ENCODE measurements around the gene HCRTR1.

The HCRTR1 gene

DNA sequence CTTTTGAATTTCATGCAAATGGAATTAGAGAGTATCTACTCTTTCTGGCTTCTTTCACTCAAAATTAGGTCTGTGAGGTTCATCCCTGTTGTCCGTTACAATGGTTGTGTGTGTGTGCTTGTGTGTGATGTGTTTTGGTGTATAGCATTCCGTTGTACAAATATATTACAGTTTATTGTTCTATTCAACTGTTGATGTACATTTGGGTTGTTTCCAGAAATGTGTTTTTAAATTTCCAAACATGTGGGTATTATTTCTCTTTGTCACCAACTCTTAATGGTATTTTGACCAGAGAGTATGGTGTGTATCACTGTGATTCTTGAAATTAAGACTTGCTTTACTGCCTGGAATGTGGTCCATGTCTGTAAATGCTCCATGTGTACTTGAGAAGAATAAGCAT is 16.8 kb upstream of the HCRTR1 start:
- DNase-seq, result no peak

DNA sequence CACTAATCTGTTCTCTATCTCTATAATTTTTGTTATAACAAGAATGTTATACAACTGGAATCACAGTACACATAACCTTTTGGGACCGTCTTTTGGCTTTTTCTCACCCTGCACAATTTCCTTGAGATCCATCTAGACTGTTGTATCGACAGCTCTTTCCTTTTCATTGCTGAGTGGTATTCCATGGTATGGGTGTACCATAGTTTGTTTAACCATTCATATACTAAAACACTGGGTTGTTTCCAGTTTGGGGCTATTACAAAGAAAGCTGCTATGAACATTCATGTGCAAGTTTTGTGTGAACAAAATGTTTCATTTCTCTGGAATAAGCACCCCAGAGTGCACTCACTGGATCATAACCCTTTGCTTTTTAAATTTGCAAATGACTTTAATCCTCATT is 15.4 kb upstream of the HCRTR1 start:
- DNase-seq, result no peak

DNA sequence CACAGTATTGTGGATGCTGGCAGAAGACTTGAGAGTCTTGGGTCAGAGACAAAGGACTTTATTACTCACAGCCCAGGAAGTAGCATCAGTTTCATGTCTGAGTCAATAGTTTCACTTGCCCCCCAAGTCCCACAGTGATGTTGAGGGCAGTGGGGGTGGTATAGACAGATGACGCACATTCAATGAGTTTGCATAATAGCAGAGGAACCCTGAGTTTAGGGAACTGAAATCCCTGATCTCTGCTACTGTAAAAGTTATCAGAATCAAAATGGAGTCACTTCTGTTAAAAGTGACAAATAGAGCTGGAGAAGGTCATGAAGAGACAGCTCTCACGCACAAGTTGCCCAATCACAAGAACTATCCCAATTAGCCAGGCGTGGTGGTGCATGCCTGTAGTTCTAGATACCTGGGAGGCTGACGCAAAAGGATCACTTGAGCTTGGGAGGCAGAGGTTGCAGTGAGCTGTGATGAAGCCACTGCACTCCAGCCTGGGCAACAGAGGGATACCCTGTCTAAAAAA is 11.5 kb upstream of the HCRTR1 start:
- DNase-seq, result no peak

DNA sequence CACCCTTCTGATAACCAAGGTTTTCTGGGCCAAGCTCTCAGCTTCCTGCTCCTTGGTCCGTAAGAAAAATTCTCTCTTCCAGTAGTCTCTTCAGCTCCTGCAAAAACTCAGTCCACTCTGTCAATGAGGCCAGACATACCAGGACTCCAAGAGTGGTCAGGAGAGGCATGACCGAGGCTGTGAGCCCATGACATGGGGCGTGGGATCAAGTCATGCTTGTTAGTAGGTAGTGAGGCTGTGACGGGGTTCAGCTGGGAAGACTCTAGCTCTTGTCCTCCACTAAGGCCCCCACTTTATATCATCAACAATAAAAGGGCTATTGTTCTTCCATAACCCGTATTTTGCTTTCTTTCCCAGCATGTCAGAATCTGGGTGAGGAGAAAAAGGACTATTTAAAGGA is 10.1 kb upstream of the HCRTR1 start:
- no peak for DNase-seq

DNA sequence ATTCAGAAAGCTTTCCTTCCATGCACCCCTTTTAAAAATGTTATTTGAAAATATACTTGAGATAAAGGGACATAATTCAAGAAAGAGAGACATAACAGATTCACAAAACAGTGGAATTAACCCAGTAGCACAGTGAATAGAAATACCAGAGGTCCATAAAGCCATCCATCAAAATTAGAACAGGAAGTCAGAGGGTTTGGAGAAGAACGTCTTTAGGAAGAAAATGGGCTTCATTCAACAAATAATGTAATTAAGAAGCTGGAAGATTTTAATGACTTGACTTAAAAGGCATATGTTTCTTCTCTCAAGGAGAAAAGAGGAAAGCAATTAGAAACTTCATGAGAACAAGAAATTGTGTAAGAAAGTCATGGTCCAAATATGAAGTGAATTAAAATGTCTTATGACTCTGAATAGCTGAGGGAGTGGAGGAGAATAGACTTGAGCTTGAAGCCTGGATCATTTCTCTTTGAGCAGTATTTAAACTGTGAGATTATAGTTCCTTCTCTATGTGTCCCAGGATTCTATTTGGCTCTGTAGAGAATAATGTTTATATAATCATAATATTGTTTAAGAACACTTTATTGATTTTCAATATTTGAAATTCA is 7.9 kb upstream of the HCRTR1 start:
- no peak for DNase-seq

DNA sequence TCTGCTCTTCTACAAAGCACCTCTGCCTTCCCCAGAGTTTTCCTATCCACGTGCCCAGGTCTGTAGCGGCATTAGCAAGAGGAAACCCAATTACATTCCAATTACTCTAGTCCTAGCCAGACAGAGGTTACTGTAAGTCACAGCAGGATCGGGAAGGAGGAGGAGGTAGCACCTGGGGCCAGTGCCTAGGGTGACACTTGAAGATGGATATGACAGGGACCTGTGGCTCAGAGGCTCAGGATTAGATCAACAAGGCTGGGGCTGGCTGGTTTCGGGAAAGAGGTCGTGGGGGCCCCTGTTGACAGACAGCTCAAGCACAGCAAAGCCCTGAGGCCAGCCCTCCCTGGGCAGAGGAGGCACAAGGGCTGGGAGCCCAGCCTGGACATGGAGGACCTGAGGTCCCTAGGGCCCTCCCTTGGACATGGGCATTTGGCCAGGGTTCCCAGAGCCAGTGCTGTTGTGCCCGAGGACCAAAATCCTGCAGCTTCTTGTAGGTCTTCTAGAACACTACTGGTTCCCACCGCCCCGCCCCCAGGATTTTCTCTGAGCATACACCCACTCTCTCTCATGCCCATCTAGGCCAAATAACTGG is 3.0 kb upstream of the HCRTR1 start:
- DNase-seq, result no peak

DNA sequence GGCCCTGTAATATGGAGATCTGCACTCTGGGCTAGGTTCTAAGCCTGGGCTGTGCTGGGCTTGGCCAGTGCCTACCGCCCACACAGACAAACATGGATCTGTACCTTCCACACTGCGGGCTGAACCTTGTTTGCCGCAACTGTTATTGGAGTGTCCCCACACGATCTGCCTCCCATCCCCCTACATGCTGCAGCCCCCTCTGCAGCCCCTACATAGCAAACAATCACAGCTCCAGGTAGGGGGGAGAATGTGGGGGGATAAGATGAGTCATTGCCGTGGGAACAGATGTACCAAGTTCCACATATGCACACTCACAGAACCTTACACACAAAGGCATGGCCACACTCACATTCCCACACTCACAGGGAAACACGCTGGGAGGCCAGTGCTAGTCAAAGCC is 2.1 kb upstream of the HCRTR1 start:
- no peak for DNase-seq

DNA sequence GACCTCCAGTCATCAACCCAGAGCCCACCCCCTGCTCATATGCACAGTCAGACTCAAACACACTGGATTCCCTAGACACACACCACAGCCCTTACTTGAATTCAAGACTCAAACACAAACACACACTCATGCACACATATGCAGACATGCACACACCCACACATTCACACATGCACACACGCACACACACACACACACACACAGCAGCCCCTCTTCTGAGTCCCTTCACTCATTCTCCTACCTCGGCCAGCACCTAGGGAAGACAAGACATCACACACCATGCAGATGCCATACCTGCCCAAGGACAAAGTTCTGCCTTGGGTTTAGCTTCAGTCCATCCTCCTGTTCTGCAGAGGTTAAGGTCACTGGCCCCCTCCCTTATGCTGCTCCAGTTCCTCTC is 1.6 kb upstream of the HCRTR1 start:
- DNase-seq, result no peak

DNA sequence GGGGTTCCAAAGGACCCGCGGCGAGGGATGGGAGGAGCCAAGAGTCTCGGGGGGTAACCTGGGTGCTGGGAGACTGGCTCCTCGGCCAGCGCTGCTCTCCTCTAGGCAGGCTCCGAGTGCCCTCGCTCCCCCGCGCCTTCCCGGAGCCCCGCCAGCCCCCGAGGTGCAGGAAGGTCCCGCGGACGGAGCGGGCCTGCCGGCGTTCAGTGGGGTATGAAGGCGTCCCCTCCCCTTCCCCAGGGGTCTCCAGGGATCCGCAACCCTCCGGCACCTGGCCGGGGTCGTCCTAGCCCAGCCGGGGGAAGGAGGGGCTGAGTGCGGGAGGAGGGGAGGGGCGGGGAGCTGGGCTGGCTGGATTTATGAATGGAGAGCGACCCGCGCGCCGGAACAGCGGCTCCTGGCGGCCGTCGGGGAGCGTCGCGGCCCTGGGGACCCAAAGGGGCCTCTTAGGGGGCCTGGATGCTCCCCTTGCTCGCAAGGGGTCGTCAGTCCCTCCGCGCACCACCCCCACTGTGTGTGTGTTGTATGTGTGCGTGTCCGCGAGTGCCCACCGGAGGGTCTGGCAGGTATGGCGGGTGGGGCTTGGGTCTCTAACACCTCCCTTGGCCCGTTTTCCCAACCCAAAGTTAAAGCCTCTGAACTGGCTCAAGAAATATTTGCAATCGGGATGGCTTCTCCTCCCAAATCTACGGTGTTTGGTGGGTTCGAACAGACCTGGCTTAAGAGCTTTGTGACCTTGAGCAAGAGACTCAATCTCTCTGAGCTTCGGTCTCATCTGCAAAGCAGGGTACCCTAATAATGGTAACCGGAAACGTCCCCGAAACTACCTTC is 642 bp downstream of the HCRTR1 start:
- DNase-seq, result no peak

DNA sequence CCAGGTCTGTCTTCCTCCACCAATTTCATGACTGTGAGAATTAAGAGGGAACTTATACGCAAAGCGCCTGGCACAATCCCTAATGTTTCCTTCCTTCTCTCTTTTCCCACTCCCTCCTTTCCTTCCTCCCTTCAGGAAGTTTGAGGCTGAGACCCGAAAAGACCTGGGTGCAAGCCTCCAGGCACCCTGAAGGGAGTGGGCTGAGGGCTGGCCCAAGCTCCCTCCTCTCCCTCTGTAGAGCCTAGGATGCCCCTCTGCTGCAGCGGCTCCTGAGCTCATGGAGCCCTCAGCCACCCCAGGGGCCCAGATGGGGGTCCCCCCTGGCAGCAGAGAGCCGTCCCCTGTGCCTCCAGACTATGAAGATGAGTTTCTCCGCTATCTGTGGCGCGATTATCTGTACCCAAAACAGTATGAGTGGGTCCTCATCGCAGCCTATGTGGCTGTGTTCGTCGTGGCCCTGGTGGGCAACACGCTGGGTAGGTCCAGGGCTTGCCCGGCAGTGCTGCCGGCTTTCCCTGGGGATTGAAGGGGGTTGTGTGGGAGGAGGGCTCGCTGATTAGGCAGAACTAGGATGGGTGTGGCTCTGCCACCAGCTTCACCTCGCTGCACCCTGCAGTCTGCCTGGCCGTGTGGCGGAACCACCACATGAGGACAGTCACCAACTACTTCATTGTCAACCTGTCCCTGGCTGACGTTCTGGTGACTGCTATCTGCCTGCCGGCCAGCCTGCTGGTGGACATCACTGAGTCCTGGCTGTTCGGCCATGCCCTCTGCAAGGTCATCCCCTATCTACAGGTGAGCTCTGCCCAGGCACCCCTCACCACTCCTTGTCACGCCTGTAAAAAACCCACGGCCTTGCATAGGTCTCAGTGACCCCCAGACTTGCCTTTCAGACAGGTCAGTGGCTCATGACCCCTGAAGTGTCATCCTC is 1.7 kb downstream of the HCRTR1 start:
- DNase-seq, result no peak

DNA sequence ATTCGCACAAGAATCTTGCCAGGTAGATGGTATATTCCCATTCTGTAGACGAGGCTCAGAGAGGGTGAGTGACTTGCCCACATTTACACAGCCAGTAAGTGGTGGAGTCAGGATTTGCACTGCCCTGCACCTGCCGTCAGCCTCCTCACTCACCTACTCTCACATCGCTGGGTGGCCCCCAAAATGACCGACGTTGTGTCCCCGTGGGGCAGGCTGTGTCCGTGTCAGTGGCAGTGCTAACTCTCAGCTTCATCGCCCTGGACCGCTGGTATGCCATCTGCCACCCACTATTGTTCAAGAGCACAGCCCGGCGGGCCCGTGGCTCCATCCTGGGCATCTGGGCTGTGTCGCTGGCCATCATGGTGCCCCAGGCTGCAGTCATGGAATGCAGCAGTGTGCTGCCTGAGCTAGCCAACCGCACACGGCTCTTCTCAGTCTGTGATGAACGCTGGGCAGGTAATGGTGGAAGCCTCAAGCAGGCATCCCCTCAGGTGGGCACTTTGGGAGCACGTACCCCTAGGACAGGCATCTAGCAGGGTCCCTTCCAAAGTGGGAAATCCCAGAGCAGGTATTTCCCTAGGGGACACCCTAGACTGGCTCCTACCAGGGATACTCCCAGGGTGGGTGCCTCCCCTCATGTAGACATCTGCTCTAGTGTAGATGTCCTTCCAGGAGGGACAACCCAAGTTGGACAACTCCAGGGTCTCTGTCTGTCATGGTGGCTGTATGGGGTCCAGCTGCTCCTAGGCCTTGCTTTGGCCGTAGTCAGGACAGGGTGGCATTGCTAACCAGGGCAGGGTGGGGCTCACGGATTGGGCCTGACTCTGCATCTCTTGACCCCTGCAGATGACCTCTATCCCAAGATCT is 3.4 kb downstream of the HCRTR1 start:
- no peak for DNase-seq

DNA sequence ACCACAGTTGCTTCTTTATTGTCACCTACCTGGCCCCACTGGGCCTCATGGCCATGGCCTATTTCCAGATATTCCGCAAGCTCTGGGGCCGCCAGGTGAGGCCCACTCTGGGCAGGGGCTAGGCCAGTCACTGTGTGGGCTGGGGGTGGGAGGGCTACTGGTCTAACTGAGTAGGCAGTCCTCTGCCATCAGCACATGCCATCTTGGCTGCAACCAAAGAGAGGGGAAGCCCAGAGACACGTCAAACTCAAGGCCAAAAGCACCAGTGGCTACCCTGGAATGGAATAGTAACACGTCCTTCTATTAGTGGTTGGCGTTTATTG is 4.0 kb downstream of the HCRTR1 start:
- no peak for DNase-seq

DNA sequence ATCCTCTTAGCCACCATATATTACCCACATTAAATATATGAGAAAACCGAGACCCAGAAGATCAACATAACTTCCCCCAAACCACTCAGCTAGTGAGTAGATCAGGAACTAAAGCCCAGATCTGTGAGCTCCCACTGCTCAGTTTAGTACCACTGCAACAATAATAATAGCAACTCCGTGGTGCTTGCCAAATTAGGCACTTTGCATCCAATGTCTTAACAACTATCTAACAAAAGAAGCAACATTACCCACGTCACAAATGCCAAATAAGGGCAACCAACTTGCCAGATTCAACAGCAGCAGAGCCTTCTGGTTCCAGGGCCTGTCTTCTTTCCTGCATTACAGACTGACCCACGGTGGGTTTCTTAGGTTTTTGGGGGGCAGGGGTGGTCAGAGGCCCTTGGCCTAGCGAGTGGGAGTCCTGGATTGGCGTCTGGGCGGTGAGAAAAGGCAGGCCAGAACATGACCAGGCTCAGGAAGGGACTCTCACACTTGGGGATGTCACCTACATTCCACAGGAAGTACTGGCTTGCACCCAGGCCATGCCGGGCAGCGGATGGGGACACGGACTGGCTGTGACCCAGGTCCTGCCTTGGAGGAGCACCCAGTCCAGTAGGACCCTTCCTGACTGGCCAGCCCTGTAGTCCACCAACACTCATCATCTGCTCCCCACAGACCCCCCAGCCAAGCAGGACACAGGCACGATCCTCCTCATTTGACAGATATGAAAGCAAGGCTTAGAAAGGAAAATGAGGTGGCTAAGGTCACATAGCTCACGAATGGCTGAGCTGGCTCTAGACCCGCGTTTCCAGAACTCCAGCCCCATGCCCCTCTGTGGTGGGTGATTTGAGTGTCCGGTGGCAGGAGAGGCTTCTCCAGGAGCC is 4.6 kb downstream of the HCRTR1 start:
- no peak for DNase-seq

DNA sequence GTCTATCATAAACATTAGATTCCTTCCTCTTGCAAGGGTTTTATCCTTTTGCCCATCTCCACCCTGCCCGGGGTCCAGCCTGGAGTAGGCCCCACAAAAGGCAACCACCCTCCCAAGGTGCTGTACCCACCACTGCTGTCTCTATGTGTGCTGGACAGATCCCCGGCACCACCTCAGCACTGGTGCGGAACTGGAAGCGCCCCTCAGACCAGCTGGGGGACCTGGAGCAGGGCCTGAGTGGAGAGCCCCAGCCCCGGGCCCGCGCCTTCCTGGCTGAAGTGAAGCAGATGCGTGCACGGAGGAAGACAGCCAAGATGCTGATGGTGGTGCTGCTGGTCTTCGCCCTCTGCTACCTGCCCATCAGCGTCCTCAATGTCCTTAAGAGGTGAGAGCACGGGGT is 5.9 kb downstream of the HCRTR1 start:
- DNase-seq, result no peak

DNA sequence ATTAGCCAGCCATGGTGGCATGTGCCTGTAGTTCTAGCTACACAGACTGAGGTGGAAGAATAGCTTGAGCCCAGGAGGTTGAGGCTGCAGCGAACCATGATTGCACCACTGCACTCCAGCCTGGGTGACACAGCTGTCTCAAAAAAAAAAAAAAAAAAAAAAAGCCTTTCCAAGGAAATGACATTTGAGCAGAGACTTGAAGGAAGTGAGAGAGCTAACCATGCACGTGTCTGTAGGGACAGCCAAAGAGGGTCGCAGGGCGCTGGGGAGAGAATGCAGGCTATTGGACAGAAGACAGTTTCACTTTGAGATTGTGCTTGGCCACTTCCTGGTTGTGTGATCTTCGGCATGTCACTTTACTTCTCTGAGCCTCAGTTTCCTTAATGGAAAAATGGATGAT is 6.8 kb downstream of the HCRTR1 start:
- no peak for DNase-seq

DNA sequence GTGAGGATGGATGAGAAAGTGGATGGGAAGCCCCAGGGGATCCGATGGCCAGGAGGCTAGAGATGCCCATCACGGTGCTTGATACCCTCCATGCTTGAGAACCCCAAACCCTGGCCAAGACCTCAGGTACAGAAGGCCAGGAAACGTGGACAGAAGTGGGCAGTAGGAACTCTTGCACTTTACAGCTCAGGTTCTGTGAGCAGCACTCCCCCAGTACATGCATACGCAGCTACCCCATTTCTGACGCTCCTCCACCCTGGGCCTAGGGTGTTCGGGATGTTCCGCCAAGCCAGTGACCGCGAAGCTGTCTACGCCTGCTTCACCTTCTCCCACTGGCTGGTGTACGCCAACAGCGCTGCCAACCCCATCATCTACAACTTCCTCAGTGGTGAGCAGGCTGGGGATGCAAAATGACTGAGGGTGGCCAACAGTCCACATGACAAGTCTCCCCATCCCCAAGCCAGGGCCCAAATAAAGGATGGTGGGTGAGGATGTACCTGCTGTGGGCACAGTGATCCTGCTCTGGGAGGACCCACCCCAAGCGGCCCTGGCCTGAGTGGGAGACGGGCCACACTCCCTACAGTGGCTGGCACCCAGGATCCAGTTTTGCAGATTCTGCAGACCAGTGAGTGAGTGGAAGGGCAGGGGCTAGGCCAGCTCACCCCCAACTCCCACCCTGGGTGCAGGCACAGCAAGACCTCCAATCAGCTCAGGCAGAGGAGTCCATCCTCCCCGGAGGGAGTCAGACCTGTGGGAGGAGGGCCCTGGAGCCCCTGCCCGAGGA is 7.4 kb downstream of the HCRTR1 start:
- DNase-seq, result no peak

DNA sequence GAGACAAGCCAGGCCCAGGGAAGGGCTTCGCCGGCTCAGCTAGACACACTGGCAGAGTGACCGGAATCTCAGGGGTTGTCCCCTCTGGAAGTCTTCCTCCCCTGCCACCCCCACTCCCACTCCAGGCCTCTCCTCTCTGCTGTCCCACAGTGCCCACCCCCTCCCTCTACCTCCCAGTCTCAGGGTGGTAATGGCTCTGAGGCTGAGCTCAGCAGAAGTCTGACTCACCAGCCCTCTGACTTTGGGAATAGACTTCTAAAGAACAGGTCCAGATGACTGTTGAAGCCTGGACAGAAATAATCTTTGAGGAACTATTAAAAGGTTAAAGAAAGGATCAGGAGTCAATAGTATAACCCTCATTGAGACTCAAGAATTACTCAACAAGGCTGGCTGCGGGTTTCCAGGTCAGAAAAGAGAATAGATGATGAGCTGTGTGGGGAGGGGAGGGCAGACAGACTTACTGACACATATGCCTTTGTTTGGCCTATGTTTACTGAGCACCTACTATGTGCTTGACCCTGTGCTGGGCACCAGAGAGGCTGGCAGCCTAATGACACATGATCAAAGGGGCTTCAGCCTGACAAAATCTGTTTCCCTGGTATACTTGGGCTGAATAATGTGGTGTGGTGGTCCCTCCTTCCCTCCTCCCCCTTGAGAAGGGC is 8.2 kb downstream of the HCRTR1 start:
- no peak for DNase-seq

DNA sequence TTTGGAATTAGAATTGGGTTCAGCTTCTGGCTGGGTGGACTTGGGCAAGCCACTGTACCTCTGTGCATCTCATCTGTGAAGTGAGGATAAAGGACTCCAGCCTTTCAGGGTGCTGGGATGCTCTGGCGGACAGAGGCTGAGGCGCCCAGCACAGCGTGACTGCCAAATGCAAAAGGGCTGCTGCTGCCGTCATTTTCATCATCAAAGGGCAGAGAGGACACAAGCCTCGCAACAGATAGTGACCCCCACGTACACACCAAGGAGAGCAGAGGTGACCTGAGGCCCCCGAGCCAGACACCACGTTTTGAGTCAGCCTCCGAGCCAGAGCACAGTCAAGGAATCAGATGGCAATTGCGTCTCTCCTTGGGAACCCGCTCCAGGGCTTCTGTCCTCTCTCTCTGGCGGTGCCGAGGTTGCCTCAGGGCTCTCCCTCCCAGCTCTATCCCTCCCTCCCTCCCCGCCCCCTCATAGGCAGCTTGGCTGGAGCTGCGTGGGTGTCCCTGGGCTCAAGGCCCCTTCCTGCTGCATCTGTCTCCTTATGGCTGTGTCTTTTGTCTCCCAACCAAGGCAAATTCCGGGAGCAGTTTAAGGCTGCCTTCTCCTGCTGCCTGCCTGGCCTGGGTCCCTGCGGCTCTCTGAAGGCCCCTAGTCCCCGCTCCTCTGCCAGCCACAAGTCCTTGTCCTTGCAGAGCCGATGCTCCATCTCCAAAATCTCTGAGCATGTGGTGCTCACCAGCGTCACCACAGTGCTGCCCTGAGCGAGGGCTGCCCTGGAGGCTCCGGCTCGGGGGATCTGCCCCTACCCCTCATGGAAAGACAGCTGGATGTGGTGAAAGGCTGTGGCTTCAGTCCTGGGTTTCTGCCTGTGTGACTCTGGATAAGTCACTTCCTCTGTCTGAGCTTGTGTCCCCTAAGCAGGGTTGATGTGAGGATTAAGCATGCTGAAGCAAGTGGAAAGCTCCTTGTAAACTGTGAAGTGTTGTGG is 9.0 kb downstream of the HCRTR1 start:
- DNase-seq, result no peak

All from NCI-H524 treated with DMSO at 0.1 percent for 48 hours (cell line).